B cell (primary cell): ENCODE results near the gene RPTOR.

Experiments
- EZH2 ChIP-seq: IDR thresholded peaks from 2 replicates; pipeline ENCODE4 v1.6.1; 2012; ENCODE audit warnings: borderline replicate concordance, low read depth, mild to moderate bottlenecking, moderate library complexity, low read length; ENCODE audit not compliant: insufficient read depth, poor library complexity, severe bottlenecking
- TF ChIP-seq, protein P1 (sequence below): fragments of 200-600 bp; IDR thresholded peaks from one replicate; pipeline ENCODE4 v1.8.0; 2022; ENCODE audit warnings: antibody characterized with exemption, mild to moderate bottlenecking

DNA sequence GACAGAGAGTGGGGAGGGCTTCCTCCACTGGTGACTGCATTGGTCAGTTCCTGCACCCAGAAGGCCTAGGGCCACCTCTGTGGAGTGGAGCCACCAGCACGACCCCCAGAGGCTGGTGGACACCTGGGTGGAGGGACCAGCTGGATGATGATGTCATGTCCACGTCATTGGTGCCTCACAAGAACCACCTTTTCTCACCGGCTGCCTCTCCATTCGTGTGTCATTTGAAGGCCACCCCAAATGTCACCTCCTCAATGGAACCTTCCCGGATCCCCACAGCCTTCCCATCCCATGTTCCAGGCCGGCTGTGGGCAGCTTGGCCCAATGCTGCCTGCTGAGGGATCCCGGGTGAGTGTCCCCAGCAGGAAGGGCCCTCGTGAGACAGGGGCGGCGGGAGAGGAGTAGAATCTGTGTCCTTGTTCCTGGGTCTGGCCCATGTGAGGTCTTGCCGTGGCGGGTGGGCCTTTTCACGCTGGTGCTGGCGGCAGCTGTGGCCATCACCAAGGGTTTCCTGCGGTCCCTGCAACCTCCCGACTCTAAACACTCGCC is 437.9 kb downstream of the RPTOR start:
- TF ChIP-seq, protein P1, sequence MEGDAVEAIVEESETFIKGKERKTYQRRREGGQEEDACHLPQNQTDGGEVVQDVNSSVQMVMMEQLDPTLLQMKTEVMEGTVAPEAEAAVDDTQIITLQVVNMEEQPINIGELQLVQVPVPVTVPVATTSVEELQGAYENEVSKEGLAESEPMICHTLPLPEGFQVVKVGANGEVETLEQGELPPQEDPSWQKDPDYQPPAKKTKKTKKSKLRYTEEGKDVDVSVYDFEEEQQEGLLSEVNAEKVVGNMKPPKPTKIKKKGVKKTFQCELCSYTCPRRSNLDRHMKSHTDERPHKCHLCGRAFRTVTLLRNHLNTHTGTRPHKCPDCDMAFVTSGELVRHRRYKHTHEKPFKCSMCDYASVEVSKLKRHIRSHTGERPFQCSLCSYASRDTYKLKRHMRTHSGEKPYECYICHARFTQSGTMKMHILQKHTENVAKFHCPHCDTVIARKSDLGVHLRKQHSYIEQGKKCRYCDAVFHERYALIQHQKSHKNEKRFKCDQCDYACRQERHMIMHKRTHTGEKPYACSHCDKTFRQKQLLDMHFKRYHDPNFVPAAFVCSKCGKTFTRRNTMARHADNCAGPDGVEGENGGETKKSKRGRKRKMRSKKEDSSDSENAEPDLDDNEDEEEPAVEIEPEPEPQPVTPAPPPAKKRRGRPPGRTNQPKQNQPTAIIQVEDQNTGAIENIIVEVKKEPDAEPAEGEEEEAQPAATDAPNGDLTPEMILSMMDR = no peak
- no peak for TF ChIP-seq EZH2
